Right kidney (tissue), 1 donor: ENCODE data around the gene HUNK.

Experiments
- DNase-seq: peaks from one replicate; pipeline ENCODE4 v3.0.0-alpha.2; 2016

HUNK gene

DNA sequence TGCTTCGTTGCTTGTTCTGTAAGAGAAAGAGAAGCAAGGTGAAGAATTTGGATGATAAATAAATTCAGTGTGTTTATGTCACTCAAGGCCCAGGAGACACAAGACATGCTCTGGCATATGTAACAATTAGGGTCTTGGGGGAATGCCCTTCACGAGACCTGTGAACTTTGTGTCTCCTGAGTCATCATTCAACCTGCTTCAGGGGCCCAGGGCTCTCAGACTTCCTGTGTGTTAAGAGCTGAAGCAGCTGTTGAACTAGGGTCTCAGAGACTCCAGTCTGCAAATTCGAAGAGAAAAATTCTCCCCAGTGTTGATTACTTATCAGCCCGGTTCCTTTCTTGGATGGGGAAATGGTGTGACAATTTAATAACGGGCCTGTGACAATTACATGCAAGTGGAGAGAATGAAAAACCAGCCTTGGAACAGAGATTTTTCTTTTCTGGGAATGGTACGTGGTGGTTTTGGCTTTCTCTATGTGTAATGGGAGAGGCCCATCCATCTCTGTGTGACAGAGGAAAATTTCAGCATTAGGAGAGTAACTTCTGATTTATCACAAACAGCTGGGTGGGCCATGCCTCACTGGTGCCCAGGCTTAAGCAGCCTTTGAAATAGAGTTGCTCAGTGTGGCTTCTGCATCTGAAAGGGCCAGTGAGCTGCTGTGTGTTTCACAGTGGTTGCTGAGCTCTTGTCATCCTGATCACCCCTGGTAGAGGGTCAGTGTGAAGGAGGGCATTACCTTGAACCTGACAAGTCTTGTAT is 22.4 kb downstream of the HUNK start:
- peak; percentile 45 for DNase-seq

DNA sequence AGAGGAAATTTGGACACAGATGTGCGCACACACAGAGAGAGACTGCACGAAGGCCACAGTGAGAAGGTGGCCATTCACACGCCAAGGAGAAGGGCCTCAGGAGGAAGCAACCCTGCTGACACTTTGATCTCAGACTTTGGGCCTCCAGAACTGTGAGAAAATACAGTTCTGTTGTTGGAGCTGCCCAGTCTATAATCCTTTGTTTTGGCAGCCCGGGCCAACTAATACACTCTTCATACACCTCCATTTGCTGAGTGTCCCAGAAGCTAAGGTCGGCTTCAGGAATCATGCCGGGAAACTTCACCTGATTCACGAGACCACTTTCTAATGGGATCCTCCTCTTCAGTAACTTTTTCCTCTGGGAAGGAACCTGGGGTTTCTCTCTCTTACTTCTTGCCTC is 23.2 kb downstream of the HUNK start:
- DNase-seq = no peak

DNA sequence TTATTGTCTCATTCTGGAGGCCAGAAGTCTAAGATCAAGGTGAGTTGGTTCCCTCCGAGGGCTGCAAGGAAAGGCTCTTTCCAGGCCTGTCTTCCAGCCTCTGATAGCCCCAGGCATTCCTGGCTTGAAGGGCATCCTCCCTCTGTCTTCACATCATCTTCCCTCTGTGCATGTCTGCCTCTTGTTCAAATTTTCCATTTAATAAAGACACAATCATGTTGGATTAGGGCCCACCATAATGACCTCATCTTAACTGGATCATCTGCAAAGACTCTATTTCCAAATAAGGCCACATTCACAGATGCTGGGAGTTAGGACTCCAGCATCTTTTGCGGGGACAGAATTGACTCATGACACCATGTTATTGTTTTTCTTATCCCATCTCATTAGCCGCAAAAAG is 24.5 kb downstream of the HUNK start:
- no peak for DNase-seq

DNA sequence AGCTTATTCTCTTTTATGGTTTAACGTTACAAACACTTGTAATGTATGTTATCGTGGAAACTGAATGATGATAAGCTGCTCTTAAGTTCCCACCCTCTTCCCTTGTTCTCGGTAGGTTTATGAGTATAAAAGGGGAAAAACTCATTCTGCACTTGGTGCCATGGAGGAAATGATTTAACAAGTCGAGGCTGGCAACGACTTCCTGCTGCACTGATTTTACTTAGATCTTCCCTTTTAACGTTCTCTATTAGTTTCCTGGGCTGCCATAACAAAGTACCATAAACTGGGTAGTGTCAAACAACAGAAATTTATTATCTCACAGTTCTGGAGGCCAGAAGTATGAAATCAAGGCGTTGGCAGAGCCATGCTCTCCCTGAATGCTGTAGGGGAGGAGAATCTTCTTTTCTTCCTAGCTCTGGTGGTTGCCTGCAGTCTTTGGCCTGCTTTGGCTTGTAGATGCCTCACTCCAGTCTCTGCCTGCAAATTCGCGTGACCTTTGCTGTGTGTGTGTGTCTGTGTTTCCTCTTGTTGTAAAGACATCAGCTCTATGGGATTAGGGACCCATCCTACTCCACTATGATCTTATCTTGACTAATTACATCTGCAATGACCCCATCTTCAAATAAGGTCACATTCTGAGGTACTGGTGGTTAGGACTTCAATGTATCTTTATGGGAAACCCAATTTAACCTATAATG is 26.3 kb downstream of the HUNK start:
- no peak for DNase-seq

DNA sequence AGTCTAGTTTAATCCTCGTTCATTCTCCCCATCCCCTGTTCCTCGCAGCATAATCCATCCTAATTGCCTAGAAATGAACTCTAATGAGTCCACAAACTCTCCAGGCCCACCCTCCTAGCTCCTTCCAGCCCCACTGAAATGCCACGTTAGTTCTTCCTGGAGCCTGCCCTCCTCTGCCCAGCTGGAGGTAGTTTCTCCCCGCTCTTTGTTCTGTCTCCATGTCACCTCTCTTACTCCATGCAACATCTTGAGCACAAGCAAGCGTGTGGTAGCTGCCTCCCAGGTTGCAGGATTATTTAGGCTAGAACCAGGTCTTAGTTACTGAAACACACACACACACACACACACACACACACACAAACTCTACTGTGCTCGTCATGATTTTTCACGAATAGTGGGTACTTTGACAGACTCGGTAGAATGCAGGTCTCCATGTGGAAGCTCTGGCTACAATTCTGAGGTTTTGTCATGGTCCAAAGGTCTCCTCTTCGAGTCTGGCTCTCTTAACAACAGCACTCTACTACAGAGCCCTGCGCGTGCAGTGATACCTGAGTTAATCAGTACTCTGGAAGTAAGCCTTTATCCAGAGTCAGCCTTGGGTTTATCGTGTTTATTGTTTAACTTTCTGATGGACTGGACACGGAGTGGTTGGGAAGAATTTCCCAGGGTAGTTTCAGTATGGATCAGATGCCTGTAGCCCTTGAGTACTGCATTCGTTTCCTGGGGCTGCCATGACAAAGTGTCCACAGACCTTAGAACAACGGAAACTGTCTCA is 27.5 kb downstream of the HUNK start:
- peak; percentile 44 for DNase-seq

DNA sequence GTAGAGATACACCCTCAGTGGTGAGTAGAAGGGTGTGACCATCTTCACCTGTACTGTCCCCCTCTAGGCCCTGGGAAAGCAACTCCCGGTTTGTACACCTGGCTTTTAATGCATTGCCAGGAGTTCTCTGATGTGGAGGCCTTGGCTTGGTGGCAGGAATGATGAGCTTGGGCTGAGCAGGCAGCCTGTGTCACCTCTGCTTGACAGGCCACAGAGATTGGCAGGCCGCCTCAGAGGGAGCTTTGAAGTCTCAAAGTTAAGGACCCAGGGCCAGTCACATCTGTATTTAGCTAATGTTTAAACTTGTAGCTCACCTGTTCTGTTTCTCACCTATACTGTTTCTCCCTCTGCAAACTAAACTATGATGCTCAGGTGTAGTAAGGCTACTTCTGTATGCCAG is 28.5 kb downstream of the HUNK start:
- no peak for DNase-seq

DNA sequence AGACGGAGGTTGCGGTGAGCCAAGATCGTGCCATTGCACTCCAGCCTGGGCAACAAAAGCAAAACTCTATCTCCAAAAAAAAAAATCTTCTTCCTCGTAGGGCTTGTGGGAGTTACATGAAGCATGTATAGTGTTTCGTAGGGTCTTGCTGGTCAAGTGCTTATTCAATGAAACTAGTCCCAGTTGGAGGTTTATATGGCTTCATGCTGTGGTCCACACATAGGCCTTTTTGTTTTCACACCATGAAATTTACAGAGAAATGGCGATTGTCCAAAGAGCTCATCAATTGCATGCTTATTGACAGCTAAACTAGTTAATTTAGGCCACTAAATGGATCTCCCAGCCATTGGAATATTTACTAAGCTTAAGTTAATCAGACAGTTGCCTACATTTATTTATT is 29.6 kb downstream of the HUNK start:
- DNase-seq = no peak

DNA sequence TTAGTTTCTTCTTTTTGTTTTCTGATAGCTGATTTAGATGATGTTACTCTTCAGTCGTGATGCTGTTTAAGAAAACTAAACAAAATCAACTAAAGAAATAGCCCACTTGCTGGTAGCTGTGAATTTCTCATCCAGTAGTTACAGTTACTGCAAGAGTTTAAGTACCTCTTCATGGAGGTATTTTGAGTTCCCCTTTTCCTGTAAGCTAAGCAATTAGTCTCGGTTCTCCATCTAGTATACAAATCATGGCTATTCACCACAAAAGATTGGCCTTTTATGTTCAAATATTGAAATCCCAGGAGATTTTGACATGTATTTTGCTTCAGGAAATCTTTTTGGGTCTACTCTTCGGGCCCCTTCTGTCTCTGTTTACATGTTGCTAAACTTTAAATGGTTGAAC is 31.1 kb downstream of the HUNK start:
- no peak for DNase-seq

DNA sequence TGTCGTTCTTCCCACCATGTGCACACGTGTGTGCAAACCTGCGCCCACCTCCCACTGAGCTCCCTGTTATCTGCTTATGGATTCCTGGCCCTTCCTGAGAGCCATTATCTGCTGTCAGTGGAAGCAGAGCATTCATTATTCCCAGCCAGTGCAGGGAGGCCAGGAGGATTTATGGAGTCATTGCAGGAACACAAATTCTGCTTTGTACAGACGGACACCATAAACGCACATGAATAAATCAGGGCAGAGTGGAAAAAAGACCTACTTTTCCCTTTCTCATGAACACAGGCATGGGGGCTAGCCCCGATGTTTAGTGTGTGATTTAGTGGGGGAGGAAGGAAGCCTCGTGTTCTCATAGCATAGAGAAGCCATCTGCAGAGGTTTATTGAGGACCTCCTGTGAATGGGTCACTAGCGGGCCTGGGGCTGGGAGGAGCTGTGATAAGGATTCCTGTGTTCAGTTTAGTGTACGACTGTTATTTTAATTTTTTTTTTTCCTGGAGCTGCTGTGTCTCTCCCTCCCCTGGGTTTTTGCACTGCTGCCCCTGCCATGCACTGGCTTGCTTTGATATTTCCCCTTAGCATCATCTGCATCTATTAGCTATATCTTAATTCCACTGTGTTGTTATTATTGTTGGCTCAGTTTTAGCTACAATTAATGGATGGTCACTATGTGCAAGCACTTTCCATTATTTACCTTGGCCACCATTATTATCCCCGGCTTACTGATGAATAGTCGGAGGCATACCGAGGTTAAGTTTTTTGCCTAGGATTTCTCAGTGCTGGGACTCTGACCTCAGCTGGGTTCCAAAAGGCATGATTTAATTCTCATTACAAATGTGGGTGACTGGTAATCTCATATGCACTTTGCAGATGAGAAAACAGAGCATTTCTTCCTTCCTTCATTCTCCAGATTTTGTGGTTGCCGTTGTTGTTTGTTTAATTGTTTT is 33.0 kb downstream of the HUNK start:
- peak; percentile 65 for DNase-seq

DNA sequence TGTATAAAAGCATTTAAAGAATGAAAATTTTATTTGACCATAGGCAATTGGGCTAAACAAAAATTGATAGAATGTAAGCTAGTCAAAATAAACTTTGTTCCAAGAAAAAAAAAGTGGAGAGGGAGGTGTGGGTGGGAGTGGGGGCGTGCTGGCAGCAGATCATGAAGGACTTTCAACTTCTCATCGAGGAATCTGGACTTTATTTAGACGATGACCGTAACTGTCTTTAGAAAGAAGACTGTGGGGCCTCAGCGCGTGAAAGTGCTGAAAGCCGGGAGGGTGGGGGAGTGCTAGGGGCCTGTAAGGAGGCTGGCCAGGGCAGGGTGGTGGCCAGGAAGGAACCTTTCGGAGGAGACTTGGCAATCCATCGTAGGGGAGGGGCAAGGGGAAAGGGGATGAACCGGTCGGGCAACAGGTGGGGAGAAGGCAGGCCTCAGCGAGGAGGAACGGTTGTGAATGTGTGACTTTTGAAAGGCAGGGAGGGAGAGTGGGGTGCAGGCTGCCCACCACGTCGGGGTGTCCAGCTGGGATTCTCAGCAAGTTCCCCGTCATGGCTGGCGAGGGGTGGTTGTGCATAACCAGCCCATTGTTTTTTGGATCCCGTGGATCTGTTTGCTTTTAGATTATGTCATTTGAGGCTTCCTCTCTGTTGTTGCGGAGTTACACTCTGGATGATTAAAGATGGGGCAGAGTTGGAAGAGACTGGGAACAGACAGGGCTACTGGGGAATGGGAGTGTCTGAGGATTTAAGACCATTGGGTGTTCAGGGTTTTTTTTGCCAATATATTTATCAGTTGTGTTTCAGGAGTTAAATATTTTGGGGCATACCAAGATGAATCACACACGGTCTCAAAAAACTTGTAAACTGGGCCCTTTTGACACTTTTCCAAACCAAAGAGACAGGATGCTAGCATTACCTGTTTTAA is 35.5 kb downstream of the HUNK start:
- peak; percentile 52 for DNase-seq

DNA sequence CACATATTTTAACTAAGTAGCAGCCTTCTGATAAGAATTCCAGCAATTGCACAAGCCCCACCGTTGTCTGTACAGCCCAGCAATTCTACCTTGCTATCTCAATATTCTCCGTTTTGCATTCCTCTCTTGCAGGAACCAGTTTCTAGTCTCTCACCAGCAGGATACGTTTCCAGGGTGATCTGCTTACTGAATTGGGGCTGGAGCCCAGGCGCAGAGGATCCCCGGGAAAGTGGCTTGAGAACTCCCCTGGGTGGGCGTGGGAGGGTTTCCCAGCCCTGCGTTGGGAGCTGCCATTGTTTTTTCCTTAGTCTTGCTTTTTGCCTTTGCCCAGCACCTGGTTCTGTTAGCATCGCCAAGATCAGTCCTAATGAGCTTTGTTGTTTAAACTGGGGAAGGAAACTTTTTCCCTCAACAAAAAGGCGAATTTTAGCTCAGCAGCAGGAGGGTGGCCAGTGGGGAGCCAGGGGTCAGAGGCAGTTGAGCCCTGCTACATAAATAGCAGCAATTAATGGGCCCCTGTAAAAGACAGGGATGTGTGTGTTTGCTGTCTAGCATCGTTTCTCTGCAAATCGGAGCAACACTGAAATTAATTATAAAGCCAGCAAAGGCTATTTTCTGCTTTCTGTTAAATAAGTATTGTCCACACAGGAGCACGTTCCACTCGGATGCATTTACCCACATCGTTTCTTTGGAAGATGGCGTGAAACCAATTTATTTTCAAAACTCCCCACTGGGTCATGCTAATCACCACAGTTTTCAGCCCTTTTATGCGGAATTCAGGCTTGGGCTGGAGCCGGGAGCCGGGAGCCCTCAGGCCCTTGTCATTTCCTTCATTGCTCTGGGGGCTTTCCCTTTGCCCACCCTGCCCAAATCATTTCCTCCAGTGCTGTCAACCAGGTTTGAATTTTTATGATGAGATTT is 36.6 kb downstream of the HUNK start:
- peak; percentile 54 for DNase-seq

DNA sequence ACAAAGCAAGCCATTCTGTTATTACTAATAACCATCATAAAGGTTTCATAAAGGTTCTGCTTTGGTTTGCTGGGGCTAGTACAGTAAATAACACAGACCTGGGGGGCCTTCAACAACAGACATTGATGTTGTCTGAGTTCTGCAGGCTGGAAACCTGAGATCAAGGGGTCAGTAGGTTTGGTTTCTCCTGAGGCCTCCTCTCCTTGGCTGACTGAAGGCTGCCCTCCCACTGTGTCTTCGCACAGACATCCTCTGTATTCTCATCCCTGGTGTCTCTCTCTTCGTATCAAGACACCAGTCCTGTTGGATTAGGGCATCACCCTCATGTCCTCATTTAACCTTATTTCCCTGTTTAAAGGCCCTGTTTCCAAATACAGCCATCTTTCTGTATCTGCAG is 37.3 kb downstream of the HUNK start:
- DNase-seq = no peak

DNA sequence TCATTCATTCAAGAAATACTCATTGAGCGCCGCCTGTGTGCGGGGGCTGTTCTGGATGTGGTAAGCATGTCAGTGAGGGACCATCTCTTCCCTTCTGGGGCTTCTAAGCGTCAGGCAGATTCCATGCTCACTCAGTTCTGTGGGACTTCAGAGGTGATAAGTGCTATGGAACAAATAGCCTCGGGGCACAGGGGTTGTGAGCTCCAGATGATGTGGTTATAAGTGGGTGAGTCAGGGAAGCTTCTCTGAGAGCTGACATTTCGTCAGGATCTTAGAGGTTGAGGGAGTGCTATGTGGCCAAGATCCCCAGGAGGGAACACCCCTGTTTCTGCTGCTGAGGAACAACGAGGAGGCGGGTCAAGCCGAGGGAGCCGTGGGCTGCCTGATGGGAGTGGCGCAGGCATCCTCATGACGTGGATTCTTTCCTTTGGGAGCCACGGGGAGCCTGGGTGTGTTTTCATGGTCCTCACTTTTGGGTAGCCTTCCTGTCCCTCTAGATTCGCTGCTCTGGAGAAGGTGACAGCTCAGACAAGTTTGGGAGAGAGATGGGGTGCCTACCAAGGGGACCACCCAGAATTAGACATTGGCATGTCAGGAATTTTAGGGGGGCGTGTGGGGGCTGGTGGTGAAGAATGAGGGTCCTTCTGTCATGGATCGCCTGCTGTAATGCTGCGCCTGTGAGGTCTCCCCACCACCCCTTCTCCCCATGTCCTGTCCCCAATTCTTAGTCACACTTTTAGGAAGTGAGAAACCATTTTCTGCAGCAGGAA is 38.5 kb downstream of the HUNK start:
- DNase-seq = no peak

DNA sequence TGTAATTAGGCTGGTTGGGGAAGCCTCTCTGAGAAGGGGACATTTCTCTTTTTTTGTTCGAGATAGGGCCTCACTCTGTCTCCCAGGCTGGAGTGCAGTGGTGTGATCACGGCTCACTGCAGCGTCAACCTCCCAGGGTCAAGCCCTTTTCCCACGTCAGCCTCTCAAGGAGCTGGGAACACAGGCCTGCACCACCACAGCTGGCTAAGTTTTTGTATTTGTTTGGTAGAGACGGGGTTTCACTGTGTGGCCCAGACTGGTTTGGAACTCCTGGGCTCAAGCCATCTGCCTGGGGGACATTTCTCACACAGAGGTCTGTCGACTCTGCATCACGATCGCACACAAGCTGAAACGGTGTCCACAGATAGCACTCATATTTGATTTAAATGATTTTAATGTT is 39.7 kb downstream of the HUNK start:
- DNase-seq = no peak

DNA sequence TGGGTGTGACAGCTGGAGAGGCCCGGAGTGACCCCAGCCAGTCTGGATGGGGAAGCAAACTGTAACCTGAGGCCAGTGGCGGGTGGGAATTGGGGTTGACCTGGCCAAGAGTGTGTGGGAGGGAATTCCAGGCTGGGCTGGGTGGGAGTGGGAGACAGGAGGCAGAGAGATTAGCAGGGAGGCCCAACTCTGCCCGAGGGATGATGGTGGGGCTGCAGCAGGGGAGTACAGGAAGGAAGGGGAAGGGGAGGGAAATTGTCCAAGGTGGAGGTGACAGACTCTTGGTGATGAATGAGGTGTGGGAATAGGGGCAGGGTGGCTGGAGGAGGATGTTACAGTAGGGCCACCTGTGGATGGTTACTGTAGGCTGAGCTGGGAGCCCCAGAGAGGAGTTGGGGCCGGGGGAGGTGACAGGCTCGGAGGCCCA is 40.4 kb downstream of the HUNK start:
- DNase-seq = no peak

DNA sequence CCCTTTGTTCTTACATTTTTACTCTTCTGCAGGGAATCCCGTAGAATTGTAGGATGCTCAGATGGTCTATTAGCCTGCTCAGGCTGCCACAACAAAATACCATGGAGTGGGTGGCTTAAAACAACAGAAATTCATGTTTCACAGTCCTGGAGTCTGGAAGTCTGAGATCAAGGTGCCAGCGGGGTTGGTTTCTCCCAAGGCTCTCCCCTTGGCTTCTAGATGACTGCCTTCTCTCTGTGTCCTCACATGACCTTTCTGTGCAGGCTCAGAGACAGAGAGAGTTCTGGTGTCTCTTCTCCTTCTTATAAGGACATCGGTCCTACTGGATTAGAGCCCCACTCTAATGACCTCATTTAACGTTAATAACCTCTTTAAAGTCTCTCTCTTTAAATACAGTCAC is 41.7 kb downstream of the HUNK start:
- no peak for DNase-seq

DNA sequence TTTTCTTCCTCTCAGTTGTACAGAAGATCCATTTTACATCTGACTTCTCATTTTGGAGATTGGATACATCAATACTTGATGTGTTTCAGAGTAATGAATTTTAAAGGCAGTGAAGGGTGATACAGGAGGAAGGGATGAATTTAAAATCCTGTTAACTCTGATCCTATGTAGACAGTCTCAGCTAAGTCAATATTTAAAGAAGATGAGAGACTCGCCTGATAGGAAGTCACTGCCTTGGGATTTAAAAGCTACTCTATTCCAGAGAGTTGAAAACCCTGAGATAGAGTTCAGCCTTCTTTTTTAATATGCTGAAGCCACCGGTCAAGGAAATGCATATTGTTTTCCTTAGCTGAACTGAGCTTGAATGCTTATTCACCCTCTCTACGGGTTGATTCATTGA is 42.7 kb downstream of the HUNK start:
- DNase-seq = no peak

DNA sequence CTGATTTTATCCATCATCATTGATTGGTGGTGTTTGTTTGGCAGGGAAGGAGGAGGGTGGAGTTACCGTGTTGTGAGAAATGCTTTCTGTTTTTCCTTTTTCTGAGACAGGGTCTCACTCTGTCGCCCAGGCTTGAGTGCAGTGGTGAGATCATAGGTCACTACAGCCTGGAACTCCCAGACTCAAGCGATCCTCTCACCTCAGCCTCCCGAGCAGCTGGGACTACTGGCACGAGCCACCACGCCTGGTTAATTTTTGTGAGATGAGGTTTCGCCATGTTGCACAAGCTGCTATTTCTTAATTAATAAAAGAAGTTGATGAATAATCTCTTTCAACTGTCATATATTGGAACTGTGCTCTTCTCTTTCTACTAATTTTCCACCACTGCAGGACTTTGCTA is 44.3 kb downstream of the HUNK start:
- no peak for DNase-seq

DNA sequence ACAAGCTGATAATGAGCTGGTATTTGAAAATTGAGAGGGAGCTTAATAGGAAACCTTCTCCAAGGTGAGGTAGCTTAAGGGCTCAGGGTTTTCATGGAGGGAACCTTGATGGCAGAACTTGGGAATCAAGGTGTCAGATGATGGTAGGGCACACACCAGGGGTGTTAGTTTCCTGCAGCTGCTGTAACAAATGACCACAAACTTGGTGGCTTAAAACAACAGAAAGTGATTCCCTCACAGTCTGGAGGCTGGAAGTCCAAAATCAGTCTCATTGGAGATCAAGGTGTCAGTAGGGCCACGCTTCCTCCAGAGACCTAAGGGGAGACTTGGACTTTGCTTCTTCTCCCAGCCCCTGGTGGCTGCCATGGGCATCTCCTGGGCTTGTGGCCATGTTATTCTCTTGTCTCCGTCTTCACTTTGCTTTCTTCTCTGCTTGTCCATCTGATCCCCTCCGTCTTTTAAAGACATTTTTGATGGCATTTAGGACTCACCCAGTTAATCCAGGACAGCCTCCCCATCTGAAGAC is 45.5 kb downstream of the HUNK start:
- no peak for DNase-seq
